Retina (tissue), 1 donor: ENCODE measurements around the gene ARHGAP31.

ENCODE experiments used
- DNase-seq: peaks from one replicate; pipeline ENCODE4 v3.0.0-alpha.2; 2016

ARHGAP31 gene

GRCh38 chr3:119396870-119397269 lies 102.7 kb downstream of the ARHGAP31 start:
- DNase-seq: no peak

DNA sequence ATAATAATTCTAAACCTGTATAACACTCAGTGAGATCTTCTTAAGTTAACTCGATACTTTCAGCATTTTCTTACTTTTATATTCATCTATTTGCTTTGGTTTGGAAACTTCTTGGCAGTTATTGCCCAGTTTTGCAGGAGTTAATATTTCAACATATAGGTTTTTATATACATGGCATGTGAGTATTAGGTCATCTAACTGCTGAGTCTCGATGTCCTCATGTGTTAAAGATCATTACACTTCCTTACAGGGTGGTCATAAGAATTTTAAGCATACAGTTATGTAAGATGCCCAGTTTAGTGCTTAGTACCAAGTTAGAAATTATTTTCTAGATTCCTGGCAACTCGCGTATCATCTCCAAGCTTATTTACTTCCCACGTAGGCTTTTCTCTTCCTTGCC lies 106.3 kb downstream of the ARHGAP31 start:
- no peak for DNase-seq

DNA sequence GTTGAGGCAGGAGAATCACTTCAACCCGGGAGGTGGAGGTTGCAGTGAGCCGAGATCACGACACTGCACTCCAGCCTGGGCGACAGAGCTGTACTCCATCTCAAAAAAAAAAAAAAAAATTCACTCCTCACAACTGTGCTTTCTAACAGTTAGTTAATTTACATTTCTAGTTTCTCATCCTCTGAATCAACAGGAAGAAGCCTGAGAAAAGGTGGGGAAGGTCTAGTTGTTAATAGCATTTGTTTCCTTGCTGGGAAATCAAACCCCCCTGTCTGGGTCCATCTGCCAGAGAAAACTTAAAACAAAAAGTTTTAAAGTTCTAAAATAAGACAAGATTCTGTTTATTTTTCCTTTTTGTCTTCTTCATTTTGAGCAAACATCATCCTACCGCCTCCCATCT lies 106.9 kb downstream of the ARHGAP31 start:
- DNase-seq: no peak

GRCh38 chr3:119401503-119402440 lies 107.6 kb downstream of the ARHGAP31 start:
- no peak for DNase-seq

DNA sequence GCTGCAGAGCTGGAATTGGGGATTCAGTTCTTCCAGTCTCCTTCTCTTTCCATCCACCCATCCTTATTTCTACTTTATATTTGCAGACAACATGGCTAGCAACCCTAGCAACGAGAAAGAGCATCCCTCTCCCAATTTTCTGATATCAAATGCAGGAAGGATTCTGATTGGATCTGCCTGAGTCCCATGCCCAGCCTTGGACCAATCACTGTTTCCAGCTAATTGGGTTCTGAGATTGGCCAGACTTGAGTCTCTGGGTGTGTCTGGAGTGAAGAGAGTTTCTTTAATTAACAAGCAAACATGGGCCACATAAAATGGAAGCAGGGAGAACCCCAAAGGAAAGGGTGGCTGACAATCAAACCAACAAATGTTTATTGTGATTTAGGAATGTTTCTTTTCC lies 108.6 kb downstream of the ARHGAP31 start:
- no peak for DNase-seq

GRCh38 chr3:119403201-119403600 lies 109.0 kb downstream of the ARHGAP31 start:
- DNase-seq: no peak

DNA sequence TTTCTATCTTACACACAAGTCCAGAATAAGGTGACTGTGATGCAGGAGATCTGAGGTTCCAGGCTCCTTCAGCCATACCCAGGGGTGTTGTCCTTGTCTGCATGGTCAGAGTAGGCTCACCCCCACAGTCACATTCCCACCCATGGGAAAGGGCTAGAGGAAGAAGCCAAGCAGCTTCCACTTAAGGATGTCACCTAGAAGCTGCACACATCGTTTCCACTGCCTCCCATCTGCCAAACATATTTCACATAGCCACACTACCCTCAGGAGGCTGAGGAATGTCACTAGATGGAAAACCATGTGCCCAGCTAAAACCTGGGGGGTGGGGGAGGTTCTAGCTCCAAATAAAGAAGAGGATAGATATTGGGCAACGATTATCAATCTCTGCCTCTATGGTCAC lies 111.1 kb downstream of the ARHGAP31 start:
- DNase-seq: no peak

DNA sequence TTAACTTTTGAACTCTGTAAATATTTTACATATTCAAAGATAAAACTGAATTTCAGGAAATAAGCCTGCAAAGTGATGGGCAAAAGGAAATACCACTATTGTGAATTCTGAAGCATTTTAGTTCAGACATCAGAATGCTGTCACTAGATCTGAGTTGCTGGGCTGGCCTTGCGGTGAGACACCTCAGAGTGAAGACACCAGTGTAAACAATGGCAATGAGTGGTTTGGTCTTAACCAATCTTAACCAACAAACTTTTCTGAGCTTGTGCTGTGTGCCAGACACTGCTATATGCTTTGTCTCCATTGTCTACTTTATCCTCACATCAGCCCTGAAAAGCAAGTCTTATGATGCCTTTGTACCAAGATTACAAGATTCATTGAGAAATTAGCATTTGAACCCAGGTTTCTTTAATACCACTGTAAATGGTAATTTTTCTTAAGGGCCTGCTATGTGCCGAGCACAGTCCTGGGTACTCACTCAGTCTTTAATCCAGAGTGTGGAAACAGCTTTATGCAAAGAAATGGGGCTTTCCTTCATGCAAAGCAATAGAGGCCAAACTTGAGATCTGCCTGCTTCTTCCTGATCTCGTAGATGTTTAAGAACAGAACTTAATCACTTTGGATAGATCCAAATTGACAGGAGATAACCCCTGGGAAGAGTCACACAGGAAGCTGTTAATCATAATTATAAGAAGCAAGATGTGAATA lies 114.2 kb downstream of the ARHGAP31 start:
- DNase-seq: no peak

GRCh38 chr3:119409844-119410243 lies 115.7 kb downstream of the ARHGAP31 start:
- no peak for DNase-seq

GRCh38 chr3:119413603-119414280 lies 119.6 kb downstream of the ARHGAP31 start:
- no peak for DNase-seq

GRCh38 chr3:119416873-119417272 lies 122.7 kb downstream of the ARHGAP31 start:
- no peak for DNase-seq

DNA sequence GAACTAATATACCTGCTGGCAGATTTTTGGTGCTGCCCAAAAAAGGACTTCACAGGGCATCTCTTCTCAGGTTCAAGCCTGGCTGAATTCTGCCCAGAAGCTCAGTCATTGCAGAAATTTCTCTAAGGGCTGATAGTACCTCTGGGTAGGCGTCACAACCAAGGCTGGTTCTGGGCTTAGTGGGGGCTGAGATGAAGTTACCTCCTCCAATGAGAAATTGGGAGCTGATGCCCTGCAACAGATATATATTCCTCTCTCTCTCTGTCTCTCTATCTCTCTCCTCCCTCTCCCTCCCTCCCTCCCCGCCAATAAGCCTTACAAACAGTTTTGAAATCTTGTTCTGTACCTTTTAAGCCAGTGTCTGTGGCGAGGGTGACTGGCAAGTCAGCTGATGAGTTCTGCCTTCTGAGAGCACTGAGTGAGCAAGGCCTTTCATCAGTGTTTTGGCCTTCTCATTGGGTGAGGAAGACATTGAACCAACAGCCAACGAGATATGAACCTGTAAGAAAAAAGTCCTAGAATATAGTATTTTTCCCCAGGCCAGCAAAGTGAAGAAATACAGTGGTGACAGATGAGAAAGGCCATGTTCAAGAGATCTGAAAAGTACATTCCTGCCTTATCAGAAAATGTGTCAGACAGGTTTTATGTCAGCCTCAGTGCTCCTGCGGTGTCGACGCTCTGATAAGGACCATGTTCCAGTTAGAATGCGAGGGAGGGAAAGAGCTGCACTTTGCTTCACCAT lies 123.8 kb downstream of the ARHGAP31 start:
- no peak for DNase-seq

GRCh38 chr3:119418641-119419040 lies 124.5 kb downstream of the ARHGAP31 start:
- DNase-seq: no peak

DNA sequence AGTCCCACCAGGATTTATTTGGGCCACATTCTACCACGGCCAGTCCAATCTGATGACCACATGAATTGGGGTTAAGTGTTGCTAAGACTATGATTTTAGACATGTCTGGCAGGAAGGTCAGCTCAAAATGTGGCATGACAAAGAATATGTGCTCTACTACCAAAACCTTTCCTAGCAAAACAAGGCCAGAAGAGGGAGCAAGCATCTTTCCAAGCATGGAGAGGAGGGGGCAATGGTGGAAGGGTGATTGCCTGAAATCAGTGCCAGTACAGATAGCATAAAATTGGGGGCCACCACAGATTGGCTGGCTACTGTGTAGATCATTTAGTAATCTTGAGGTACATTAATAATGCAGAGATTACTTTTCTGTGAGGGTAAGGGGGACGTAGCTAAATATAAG lies 126.0 kb downstream of the ARHGAP31 start:
- DNase-seq: no peak

GRCh38 chr3:119427669-119428068 lies 133.5 kb downstream of the ARHGAP31 start:
- DNase-seq: peak; percentile 6

DNA sequence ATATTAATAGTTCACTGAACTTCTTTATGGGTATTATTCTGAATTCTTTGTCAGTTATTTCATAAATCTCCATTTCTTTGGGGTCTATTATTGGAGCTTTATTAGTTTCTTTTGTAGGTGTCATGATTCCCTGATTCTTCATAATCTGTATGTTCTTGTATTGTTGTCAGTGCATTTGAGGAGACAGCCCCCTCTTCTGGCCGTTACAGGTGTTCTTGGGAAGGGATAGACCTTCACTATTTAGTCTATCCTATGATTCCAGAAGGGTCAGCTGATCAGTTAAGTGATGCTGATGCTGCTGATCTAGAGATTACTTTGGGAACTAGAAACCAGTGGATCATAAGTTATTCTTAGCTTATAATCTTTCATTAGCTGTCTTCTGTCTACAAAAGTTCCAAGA lies 134.4 kb downstream of the ARHGAP31 start:
- DNase-seq: no peak

- no peak for DNase-seq
Measured at GRCh38 chr3:119433613-119434325, 139.6 kb downstream of the ARHGAP31 start.

DNA sequence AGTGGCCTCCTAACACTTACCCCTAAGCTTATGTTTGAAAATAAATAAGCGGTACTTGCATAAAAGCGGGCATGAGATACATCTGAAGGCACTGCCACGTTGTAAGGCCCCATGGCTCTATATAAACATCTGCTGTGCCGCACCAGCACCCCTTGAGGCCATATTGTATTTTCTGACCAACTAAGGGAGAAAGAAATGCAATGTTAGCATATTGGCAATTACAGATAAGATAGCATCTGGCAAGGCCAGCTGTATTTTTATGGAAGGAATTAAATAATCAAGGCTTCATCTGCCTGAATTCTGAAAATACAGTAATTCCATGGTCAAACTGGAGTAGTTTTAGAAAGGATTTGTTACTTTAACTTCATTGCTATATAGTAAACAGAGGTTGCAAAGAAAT lies 140.5 kb downstream of the ARHGAP31 start:
- DNase-seq: no peak

GRCh38 chr3:119436977-119437376 lies 142.8 kb downstream of the ARHGAP31 start:
- no peak for DNase-seq

DNA sequence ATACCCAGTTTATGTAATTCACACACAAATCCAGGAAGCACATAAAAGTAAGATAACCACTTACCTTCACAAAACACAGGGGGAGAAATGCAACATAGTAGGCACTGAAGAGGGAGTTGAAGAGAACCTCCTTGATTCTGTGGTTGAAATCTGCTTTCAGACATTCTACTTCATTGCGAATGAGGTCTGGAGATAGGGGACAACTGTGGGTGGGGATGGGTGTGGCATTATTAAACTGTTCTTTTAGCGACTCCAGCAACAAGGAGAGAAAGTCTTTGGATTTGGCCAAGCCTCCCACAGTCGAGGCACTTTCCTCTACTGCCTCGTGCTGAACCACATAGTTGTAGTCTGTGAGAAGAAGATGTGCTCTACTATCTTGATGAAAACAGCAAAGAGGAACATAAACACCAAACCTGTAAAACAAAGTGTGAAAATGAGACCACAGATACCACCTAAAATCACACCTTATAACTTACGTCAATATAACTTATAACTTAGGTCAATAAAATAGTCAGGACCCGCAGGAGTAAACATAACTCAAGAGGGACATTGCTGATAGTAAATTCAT lies 143.6 kb downstream of the ARHGAP31 start:
- DNase-seq: no peak

DNA sequence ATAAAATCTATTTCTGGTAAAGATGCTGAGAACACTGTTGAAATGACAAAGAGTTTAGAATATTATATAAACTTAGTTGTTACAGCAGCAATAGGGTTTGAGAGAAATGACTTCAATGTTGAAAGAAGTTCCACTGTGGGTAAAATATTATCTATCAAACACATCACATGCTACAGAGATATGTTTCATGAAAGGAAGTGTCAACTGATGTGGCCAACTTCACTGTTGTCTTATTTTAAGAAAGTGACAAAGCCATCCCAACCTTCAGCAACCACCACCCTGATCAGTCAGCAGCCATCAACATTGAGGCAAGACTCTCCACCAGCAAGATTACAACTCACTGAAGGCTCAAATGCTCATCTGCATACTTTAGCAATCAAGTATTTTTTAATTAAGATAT lies 149.0 kb downstream of the ARHGAP31 start:
- no peak for DNase-seq

GRCh38 chr3:119444590-119444989 lies 150.4 kb downstream of the ARHGAP31 start:
- DNase-seq: no peak
